Activated CD8-positive, alpha-beta memory T cell treated with anti-CD3 and anti-CD28 coated beads for 48 hours (primary cell): Measurements from ENCODE around the gene NAT14.

Experiments used
- DNase-seq, 3 experiments: peaks; one replicate each; pipeline ENCODE4 v3.0.0-alpha.2; 2020; ENCODE audit warnings: low read depth in 2 of 3, low spot score in 2 of 3

The NAT14 gene

DNA sequence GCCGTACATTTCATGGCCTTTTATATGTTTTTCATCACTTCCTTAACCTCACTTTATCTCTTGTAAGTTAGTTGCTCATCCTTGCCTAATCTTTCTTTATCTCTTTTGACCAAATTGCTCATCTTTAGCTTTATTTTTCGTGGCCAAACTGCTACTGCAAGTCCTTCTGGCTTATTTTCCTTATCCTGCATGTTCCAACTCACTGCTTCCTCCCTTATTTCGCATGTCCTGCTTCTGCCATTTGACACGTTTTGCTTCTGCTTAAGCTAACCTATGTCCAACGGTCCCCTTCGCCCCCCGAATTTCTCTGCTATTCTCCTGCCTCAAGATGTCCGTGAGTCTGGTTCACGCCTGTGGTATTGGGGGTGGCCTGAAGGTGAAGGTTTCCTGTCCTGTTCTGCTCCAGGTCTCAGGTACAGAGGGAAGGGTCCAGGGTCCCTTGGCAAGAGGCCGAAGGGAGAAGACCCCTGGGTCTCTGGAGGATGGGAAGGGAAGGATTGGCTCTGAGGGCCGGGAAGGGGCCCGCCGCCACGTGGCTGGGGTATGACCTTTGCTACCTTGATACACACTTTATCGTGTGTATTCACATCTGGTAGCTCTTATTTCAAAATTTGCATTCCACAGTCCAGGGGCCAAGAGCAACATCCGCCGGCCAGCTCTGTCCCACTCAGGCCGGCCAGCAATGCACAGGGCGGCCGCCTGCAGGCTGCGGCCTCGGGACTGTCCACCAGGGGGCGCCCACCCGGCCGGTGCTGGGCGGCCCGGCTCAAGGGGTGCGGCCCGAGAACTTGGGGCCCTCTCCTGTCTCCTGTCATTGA, 17.5 kb upstream of the NAT14 start:
- DNase-seq = peak; percentile 45 to 72 (median 63)

DNA sequence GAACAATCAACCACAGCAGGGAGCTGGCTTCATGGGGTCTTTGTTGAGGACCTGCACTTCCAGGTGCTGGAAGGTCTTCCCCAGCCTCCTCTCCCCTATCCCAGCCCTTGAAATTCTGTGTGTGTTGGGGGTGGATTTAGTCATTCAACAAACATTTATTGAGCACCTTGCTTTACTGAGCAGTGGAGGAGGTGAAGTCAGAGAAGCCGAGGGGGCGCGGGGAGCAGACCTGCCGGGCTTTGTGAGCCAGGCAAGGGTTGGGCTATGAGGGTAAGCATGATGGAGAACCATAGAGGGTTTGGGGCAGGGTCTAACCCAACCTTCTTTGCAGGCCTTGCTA, 17.0 kb upstream of the NAT14 start:
- no peak for DNase-seq

DNA sequence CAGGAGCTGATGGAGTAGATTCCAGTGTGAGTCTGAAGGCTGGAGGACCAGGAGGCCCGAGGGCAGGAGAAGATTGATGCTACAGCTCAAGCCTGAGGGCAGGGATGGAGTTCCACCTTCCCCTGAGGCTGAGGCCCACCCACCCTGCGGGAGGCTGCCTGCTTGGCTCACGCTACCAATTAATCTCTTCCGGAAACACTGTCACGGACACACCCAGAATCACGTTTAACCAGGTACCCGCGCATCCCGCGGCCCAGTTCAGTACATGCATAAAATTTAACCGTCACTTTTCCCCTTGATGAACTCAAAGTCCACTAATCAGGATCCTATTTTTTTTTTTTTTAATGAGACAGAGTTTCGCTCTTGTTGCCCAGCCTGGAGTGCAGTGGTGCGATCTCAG, 13.7 kb upstream of the NAT14 start:
- DNase-seq = no peak

DNA sequence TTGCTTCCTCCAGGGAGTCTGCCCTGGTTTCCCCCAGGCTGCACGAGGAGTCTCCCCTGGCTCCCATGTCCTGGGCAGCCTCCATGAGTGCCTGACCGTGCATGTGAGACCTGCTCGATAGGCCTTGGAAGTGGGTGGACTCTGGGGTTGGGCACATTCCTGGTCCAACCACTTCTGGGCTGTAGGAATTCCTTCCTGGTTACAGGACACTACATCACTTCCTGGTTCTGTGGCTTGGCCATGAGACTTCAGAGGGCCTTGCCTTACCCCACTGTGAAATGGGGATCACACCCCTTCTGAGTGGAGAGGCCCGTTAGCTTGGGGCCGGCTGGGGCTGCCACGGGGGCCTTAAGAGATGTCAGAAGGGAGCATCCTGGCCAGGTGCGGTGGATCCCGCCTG, 12.5 kb upstream of the NAT14 start:
- DNase-seq = no peak

DNA sequence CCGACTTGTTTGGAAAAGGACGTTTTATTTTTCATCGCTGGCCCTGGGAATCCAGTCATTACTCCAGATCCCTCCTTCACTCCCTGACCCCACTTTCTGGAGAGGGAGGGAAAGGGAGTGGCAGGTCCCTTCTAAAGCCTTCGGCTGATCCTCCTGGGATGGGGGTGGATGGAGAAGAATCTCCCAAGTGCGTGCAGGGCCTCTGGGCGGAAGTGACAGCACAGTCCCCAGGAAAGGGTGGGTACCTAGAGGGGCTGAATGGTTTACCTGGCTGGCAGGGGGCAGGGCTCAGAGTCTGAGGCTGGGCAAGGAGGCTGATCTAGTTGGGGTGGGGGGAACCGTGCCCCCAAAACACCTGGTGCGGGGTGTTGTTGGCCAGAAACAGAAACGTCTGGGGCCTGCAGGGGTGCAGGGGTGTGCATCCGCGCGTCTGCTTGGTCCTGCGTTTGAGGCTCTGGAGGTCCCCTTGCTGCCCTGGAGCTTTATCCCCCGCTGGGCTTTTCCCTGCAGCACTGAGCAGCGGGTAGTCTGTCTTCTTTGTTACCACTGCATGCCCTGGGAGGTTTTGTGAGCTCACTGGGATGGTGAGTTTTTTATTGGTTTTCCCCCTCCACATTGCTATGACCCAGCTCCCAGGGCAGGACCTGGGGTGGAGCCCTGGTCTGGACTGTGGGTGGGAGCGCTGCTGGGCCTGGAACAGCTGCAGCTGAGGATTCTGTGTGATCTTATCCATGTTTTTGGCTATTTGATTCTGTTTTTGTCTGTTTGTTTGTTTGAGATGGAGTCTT, 11.6 kb upstream of the NAT14 start:
- no peak for DNase-seq

DNA sequence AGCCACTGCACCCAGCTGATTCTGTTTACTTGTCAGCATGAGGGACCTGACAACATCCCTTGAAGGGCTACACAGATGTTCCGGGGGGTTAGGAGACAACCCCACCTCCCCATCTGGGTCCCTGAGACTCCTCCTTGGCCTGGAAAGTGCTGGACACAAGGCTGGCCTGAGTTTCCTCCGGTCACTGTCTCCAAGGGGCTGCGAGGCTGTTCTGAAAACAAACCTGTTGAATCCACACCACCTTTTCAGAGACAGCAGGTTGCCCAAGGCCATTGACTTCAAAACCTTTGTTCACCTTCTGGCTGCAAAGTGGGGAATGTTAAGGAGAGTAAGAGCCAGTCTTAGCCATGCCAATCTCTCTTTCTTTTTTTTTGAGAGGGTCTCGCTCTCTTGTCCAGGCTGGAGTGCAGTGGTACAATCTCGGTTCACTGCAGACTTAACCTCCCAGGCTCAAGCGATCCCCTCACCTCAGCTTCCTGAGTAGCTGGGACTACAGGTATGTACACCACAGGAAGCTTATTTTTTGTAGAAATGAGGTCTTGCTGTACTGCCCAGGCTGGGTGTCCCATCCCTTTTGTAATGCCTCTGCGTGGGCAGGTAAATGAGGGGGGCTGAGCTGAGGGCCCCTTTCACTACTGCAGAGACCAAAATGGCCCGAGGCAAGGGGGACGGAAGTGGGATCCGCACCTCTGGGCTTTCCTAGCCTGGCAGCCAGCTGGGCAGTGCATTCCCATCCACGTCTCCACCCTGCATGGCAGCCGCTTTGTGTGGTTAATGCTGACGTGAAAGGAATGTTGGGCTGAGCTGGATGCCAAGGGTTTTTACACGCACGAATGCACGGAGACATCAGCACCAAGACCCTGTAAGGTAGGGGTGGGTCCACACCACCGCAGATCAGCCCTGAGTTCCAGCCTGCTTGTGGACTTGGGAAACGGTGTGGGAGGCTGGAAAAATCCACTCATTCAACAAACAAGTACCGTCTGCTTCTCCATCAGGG, 10.4 kb upstream of the NAT14 start:
- DNase-seq = no peak

DNA sequence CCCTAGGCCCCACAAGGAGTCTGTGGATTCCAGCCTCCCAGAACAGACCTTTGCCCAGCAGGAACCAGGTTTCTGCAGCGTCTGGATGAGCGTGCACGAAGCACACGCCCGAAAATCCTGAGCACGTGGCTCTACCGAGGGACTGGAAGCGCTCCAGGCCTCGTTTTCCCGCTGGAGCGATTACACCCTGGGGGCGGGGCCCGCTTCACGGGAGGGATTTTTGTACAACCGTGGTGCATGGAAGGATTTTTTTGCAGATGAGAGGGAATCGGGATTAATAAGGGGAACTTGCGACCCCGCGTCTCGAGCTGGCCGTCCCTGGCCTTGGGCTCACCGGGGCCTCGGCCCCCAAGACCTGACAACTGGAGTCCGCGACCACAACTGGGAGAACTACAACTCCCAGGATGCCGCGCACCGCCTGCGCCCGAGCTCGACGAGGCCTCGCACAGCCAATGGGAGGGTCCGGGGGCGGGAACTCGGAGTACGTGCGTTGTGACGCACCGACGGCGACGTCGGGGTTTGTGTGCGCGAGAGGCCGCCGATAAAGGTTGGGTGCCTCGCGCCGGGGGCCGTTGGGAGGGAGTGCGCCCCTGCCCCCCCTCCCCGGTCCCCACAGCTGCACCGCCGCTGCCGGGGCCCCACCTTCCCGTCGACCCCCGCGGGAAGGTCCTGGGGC, 8.8 kb upstream of the NAT14 start, which contains the start of gene ZNF628:
Gene ZNF628 (plus strand): TSS at position 518 of the 676 bp plus-strand sequence. CDS start 3,294 bp downstream, outside the sequence.
- DNase-seq = peak; percentile 86 to 96 (median 93)

DNA sequence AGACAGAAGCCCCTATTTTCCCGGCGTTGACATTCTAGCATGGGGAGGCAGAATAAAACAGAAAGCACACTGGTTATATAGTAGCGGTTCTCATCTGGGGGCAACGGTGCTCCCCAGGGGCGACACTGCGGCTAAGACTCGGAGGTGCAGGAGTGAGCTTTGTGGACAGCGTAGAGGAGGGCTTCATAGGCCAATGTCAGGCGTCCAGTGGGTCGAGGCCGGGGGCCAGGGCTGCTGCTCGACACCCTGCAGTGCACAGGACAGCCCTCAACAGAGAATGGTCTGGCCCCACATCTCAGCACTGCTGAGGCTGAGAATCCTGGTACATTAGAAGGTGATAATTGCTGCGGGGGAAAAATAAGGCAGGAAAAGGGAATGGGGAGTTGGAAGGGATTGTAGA, 7.1 kb upstream of the NAT14 start:
- no peak for DNase-seq

DNA sequence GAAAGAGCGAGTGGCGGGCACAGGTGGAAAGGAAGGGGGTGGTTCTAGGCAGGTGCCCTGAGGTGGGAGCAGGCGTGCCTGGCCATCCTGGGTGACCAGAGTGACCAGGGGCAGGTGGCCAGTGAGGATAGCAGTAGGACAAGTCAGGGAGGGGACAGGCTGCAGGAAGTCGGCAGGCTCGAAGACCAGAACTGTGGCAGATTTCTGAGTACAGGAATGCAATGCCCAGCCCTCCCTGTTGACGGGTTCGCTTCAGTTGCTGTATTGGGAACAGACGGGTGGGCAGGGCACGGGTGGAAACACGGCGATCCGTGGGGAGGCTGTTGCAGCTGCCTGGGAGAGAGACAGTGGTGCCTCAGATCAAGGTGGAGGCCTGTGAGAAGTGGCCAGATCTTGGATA, 6.6 kb upstream of the NAT14 start:
- no peak for DNase-seq

DNA sequence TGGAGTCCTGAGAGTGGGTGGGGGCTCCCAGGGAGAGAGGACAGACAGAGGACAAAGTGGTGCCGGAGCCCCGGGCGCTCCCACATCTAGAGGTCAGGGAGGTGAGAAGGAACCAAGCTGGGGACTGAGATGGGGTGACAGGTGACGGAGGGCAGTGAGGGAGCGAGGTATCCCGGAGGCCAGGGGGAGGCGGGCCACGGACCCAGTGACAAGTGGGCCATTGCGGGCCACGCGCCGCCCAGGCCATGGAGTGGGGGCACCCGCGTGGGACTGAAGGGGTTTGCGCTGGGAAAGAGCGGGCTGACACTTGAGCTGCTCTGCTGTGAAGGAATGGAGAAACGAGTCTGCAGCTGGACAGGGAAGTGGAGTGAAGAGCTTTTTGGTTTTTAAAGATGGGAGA, 5.9 kb upstream of the NAT14 start:
- DNase-seq = no peak

DNA sequence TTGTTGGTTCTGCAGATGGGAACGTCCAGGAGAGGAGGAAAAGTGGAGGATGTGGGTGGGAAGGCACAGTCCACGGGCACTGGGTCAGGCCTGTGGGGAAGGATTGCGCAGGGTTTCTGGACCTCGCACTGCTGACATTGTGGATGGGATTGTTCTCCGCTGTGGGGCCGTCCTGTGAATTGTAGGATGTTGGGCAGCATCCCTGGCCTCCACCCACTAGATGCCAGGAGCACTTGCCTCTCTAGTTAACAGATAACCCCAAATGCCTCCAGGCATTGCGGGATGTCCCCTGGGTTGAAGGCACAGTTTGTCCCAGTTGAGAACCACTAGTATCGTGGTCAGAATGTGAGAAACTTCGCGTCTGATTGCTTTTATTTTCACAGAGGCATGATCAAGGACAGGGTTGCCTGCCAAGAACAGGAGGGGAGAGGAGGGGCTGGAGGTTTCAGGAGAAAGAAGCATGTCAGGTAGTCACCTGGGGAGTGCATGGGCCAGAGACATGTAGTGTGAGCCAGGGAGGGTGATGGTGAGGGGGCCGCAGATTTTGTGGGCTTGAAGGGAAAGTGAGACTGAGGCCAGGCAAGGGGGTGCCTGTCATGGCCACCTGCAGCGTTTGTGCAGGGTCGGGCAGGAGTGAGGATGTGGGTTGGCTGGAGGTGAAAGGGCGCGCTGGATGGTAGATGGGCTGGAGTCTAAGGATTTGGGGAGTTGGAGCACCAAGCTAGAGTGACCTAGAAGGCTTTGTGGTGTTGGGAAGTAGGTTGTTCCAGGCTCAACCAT, 5.3 kb upstream of the NAT14 start:
- DNase-seq = no peak

DNA sequence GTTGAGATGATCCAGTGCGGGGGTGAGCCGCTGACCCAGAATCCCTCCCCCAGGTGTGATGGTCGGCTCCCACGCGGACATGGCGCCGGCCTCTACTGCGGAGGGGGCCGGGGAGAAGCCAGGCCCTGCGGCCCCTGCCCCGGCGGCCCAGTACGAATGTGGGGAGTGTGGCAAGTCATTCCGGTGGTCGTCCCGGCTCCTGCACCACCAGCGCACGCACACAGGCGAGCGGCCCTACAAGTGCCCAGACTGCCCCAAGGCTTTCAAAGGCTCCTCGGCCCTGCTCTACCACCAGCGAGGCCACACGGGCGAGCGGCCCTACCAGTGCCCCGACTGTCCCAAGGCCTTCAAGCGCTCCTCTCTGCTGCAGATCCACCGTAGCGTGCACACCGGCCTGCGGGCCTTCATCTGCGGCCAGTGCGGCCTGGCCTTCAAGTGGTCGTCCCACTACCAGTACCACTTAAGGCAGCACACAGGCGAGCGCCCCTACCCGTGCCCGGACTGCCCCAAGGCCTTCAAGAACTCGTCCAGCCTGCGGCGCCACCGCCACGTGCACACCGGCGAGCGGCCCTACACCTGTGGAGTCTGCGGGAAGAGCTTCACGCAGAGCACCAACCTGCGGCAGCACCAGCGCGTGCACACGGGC, 3.7 kb upstream of the NAT14 start:
- no peak for DNase-seq

DNA sequence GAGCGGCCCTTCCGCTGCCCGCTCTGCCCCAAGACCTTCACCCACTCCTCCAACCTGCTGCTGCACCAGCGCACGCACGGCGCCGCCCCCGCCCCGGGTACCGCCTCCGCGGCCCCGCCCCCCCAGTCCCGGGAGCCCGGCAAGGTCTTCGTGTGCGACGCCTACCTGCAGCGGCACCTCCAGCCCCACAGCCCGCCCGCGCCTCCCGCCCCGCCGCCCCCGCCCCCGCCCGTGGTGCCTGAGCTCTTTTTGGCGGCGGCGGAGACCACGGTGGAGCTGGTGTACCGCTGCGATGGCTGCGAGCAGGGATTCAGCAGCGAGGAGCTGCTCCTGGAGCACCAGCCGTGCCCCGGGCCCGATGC, 3.2 kb upstream of the NAT14 start:
- DNase-seq = no peak

DNA sequence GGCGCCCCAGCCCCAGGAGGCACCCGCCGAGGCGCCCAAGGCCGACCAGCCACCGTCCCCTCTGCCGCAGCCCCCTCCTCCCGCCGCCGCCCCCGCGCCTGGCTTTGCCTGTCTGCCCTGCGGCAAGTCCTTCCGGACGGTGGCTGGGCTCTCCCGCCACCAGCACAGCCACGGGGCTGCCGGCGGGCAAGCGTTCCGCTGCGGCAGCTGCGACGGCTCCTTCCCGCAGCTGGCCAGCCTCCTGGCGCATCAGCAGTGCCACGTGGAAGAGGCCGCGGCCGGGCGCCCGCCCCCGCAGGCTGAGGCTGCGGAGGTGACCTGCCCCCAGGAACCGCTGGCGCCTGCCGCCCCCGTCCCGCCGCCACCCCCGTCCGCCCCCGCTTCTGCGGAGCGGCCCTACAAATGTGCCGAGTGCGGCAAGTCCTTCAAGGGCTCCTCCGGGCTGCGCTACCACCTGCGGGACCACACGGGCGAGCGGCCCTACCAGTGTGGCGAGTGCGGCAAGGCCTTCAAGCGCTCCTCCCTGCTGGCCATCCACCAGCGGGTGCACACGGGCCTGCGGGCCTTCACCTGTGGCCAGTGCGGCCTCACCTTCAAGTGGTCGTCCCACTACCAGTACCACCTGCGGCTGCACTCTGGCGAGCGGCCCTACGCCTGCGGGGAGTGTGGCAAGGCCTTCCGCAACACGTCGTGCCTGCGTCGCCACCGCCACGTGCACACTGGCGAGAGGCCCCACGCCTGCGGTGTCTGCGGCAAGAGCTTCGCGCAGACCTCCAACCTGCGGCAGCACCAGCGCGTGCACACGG, 2.6 kb upstream of the NAT14 start:
- DNase-seq = no peak

DNA sequence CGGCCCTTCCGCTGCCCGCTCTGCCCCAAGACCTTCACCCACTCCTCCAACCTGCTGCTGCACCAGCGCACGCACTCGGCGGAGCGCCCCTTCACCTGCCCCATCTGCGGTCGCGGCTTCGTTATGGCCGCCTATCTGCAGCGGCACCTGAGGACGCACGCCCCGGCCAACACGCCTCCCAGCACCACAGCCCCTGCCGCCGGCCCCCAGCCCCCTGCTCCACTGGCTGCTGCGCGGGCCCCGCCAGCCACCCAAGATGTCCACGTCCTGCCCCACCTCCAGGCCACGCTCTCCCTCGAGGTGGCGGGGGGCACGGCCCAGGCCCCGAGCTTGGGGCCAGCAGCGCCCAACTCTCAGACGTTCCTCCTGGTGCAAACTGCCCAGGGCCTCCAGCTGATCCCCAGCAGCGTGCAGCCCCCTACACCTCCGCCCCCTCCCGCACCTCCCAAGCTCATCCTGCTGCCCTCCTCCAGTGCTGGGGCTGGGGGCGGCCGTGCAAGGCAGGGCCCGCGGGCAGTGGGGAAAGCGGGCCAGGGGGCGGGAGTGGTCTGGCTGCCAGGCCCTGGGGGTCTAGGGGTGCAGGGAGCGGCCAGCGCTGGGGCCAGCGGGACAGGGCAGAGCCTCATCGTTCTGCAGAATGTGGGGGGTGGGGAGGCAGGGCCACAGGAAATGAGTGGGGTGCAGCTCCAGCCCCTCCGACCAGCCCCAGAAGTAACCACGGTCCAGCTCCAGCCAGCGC, 1.9 kb upstream of the NAT14 start:
- no peak for DNase-seq

DNA sequence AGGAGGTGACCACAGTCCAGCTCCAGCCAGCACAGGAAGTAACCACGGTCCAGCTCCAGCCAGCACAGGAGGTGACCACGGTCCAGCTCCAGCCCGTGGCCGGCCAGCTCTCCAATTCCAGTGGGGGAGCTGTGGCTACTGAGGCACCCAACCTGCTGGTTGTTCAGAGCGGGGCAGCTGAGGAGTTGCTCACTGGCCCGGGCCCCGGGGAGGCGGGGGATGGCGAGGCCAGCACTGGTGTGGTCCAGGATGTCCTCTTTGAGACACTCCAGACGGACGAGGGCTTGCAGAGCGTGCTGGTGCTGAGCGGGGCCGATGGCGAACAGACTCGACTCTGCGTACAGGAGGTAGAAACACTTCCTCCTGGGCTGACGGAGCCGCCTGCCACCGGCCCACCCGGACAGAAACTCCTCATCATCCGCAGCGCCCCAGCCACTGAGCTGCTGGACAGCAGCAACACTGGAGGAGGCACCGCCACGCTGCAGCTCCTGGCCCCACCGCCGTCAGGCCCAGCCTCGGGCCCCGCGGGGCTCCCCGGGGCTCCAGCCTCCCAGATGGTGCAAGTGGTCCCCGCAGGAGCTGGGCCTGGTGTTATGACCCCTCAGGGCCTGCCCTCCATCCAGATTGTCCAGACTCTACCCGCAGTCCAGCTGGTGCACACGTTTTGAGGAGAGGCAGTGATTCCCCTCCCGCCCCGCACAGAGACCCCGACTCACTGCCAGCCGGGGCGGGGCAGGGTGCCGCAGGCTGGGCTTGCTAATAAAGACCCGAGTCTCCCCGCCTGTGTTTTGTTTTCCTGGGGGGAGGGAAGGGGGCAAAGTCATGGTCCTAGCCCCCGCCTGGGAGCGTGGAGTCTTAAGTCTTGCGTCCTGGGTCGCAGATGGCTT, 1.0 kb upstream of the NAT14 start:
- DNase-seq = no peak

DNA sequence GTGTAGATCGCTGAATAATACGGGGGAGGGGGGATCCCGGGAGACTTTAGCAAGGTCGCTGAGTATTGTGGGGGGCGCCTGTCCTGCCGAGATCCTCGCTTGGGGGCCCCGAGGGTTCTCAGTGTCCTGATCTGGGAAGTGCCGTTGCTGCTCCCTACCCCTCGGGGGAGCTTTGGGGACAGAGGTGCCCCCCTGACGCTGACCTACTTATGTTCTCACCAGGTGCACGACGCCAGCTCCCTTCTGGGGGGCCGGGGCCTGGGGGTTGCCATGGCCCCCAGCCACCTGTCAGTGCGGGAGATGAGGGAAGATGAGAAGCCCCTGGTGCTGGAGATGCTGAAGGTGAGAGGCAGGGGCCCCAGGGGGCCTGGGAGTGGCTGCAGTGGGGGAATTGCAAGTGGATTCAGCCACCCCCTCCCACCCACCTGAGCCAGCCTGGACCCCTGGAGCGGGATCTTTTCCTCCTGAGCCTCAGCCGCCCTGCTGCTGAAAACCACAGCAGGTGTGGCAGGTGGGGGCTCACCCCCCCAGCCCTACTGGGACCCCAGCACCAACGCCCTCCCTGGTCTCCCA, 537 bp downstream of the NAT14 start:
- DNase-seq = no peak
